ENCODE measurements around the gene SCARF2.

SCARF2 gene

GRCh38 chr22:20430101-20430719, 7.4 kb downstream of the SCARF2 start:
- no peak for DNase-seq (ENCODE audit: low read depth)
- no peak for TF ChIP-seq CTCF (conservative IDR thresholded peaks at IDR 0.05; ENCODE audit: control insufficient read depth, insufficient read depth, low read depth, low read length)
- H3K4me3 ChIP-seq (ENCODE audit: control insufficient read depth, low read depth, low read length), result no peak overlapping the region

- TF ChIP-seq CTCF (conservative IDR thresholded peaks at IDR 0.05; ENCODE audit: control insufficient read depth, insufficient read depth, low read depth, low read length), result no peak
- H3K4me3 ChIP-seq (ENCODE audit: control insufficient read depth, low read depth, low read length), result no peak overlapping the region
- DNase-seq (ENCODE audit: low read depth), result no peak
Observed at GRCh38 chr22:20429254-20430100, 8.1 kb downstream of the SCARF2 start.

GRCh38 chr22:20428496-20429253, 8.9 kb downstream of the SCARF2 start:
- DNase-seq (ENCODE audit: low read depth), result no peak
- no peak for TF ChIP-seq CTCF (conservative IDR thresholded peaks at IDR 0.05; ENCODE audit: control insufficient read depth, insufficient read depth, low read depth, low read length)
- H3K4me3 ChIP-seq (ENCODE audit: control insufficient read depth, low read depth, low read length), result no peak overlapping the region

- no peak for TF ChIP-seq CTCF (conservative IDR thresholded peaks at IDR 0.05; ENCODE audit: control insufficient read depth, insufficient read depth, low read depth, low read length)
- no peak for DNase-seq (ENCODE audit: low read depth)
- H3K4me3 ChIP-seq (ENCODE audit: control insufficient read depth, low read depth, low read length), result no peak overlapping the region
Observed at GRCh38 chr22:20427945-20428417, 9.6 kb downstream of the SCARF2 start.

GRCh38 chr22:20427104-20427944, 10.3 kb downstream of the SCARF2 start:
- DNase-seq (ENCODE audit: low read depth), result no peak
- H3K4me3 ChIP-seq (ENCODE audit: control insufficient read depth, low read depth, low read length), result no peak overlapping the region
- TF ChIP-seq CTCF (conservative IDR thresholded peaks at IDR 0.05; ENCODE audit: control insufficient read depth, insufficient read depth, low read depth, low read length), result no peak

GRCh38 chr22:20426259-20426615, 11.4 kb downstream of the SCARF2 start:
- H3K4me3 ChIP-seq (ENCODE audit: control insufficient read depth, low read depth, low read length), result no peak overlapping the region
- no peak for DNase-seq (ENCODE audit: low read depth)
- TF ChIP-seq CTCF (conservative IDR thresholded peaks at IDR 0.05; ENCODE audit: control insufficient read depth, insufficient read depth, low read depth, low read length), result no peak

All from fibroblast of mammary gland (primary cell).